ENCODE measurements around the gene FDX1. TPM values are rescaled to one million over a fixed set of nuclear protein-coding genes. Genes with fewer than 3 reads are reported as not detected.

FDX1 gene
- total RNA-seq, 1 donor from 2014 or later: 11.8 TPM

DNA sequence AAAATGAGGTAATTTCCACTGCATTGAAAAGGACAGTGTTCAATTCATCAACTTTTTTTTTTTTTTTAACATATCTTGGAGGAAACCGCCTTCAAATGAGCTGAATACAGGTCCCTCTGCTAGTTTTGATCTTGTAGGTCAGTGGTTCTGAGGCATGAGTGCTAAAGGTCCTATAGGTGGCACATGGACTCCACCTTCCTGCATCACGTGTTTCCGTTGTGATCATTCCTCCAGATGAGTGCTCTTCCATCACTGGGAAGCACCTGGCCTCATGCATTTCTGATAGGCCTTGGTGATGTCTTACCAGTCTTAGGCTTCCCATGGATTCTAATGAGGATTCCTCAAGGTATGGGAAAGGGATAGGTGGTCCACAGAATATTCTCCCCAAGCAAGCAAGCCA is 37.8 kb downstream of the FDX1 start:
- DNase-seq (ENCODE audit: low read depth): no peak

DNA sequence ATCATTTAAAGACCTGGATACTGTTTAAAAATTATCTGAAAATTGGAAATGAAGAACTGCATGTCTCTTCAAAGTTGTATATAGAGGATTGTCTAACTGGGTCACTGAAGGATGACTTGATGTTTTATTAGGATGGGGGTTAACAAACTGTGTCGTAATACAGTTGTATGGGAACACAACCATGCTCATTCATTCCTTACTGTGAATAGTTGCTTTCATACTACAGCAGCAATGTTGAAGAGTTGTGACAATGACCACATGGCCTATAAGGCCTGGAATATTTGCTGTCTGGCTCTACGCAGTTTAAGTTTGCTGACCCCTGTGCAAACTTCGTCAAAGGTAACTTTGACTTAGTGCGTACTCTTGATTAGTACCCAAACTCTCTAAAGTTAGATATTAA is 38.4 kb downstream of the FDX1 start:
- DNase-seq (ENCODE audit: low read depth): no peak

DNA sequence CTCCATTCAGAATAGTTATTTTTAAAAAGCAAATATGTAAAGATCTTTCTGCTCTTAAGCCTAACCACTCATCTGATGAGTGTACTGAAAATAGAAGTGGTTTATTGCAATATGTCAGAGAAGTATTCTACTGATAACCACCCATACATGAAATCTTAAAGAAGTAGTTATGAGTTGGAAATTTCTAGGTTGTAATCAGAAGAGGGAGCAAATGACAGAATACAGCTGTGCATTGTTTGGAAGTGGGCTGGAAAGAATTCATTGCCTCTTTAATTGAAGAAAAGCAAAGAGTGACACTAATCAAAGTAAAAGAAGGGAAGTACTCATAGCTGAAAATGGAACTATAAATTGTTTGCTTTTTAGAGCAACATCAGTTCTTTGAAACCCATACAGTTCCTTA is 39.4 kb downstream of the FDX1 start:
- DNase-seq (ENCODE audit: low read depth): no peak

DNA sequence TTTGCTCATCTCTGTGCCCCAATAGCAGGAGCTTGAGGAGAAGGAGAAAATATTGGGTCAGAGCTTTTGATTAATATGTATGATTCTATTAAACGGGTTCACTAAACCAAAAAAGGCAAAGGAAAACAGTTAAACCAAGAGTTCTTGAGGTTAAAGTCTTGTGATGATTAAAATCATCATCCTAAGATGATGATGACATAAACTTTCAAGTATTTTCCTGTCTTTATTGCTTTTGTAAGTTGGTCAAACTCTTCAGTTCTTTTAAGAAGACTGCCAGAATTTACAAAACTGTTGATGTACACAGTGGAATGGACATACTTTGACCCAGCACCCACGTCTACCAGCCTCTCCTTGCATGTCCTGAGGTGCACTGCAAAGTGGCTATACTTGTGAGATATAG is 41.0 kb downstream of the FDX1 start:
- no peak for DNase-seq (ENCODE audit: low read depth)

DNA sequence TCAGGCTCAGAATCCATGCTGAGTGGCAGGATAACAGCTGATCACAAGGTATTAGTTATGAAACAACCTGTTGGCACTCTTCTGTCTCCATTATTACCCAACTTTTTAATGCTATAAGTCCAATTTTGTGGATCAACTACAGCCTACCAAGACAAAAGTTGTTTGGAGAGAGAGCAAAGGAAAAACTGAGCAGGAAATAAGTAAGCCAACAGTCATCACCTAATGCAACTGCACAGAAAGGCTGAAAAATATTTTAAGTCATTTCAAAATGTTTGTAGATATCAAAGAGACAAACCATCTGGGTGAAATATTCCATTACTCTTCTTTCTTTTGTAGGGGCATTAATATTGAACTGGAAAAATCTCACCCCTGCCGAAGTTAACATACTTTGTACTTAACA is 41.6 kb downstream of the FDX1 start:
- no peak for DNase-seq (ENCODE audit: low read depth)

DNA sequence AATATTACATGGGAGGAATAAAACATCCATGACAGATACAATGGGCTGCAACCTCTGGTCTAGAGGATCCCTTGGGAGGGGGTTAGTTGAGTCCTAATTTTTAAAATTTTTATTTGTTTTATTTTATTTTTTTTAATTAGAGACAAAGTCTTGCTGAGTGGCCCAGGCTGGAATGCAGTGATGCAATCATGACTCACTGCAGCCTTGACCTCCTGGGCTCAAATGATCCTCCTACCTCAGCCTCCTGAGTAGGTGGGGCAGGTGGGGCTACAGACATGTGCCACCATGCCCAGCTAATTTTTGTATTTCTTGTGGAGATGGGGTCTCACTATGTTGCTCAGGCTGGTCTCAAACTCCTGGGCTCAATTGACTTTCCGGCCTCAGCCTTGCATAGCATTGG is 43.1 kb downstream of the FDX1 start:
- DNase-seq (ENCODE audit: low read depth): no peak

DNA sequence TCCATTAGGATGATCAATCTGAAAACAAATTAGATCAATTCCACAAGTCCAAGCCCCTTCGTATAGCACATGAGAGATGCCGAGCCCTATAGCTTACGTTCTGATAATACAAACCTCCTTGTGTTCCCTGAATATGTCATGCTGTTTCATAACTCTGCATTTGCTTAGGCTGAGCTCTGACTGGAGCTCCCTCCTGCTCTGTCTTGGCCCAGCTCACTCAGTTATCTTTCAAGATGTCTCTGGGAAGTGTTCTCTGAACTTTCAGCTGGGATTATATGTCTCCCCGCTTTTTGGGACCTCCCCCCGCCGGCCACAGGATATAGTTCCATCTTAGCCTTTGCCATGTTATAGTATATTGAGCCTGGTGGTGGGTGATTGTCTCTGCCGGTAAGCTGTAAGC is 44.0 kb downstream of the FDX1 start:
- DNase-seq (ENCODE audit: low read depth): no peak

DNA sequence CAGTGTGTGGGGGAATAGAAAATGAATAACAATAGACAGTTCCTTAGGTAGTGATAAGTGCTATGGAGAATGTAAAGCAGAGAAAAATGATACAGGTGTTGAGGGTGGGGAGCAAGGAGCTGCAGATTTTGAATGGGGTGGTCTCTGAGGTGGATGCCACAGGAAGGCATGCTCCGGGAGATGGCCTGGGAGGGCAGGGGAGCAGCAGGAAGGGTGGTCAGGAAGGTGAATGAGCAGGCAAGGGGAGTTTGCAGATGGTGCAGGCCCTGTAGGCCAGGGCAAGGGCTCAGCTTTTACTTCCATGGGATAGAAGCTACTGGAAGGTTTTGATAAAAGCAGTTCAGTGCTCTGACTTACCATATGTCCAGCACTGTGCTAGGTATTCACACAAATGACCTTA is 44.8 kb downstream of the FDX1 start:
- no peak for DNase-seq (ENCODE audit: low read depth)

DNA sequence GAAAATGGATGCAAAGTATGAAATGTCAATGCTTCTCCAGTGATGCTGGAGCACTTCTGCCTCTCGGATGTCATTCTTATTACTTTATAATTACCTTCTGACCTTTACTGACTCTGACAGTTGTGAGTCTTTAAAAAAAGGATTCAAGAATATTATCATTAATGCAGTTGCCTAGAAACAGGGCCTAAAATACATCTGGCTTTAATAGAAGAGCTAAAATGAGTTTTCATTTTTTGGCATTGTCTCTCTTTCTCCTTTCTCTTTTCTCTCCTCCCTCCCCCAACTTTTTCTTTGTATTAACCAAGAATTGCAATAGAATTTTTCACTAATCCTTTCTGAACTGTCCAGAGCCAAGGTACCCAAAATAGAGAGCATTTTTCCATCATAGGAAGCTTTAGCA is 45.9 kb downstream of the FDX1 start:
- no peak for DNase-seq (ENCODE audit: low read depth)

DNA sequence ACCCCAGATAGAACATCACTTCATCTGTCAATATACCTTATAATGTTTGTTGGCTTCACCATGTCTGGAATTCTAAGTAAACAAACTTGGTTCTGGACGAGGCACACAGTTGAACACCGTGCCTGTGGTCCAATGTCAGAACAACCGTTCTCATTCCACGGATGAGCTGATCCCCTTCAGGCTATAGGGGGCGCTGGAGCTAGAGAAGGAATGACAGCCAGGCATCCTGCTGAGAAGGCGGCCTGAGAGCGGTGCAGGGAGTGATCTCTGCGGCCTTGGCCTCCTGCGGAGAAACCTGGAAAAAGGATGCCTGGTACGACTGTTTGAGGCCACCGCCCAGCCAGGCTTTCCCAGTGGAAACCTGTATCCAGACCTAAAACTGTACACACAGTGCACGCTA is 48.7 kb downstream of the FDX1 start:
- DNase-seq (ENCODE audit: low read depth): no peak

DNA sequence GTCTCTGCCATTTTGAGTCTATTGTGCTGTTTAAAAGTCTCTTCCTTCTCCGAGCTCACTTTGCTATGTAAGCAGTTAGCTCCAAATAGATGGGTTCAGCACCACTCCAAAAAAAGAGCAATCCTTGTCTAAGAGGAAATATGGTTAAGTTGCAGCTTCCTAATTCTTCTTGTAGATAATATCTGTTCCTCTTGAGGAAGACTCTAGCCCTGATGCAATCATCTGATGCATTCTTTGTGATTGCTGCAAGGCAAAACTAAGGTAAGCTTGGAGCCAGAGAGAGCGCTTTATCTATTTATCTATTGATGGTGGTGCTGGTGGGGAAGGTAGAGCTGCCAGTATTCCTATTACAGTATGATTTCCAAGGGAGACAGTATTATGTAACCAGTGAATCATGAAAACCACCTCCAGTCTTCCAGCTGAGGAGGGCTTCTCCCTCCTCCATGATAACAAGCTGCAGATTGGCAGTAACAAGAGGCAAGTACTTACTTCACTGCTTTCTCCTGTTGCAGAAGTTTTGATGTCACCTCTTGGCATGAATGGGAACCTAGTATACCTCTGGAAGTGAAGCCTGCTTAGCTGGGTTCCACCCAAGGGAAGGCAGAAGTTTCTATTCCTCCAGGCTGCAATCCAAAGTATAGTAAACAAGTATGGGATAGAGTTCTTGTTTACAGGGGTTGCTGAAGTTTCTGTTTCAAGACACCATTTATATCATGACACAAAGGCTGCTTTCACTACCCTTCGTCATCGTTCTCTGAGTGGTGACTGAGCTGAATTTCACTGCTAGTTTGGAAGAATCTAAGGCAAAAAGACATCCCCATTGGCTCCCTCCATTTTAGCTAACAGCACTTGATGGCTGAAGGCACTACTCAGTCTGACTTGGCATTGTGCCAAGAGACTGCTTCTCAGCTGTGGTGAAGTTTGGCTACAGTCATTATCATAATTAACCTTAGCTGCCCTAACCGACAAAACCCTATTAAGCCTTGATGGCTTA is 49.7 kb downstream of the FDX1 start:
- DNase-seq (ENCODE audit: low read depth): peak; percentile 44

DNA sequence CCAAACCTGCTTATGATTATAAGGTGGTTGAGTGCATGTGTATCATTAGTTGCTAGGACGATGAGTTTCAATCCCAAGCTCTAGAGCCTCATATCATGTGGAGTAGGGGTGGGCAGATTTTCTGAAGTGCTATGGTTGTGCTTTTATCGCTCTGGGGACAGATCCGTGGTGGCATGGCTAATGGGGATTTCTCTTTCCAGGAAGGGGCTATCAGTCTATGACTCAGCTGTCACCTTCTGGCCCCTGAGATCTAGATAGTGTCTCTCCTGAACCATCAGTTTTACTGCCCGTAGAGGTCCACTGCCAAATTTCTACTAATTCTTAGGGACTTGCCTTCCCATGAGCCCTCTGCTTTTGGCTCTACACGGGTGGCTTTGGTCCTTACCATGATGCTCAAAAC is 51.8 kb downstream of the FDX1 start:
- no peak for DNase-seq (ENCODE audit: low read depth)

DNA sequence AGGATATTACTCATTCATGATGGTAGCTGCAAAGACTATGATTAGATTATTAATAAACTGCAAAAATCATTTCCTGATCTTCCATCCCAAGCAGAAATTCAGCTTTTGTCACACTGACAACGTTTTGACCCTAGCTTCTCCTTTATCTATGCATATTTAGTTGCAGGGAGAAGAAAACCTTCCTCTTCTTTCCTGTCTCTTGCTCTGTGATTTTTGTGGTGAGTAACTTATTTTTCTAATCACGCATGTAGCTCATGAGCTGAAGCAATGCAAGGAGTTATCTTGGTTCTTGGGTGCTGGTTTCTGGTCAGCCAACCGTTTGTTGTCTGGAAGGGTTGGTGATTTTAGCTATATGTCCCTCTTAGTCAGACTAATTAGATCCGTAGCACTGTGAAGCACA is 56.4 kb downstream of the FDX1 start:
- DNase-seq (ENCODE audit: low read depth): no peak

DNA sequence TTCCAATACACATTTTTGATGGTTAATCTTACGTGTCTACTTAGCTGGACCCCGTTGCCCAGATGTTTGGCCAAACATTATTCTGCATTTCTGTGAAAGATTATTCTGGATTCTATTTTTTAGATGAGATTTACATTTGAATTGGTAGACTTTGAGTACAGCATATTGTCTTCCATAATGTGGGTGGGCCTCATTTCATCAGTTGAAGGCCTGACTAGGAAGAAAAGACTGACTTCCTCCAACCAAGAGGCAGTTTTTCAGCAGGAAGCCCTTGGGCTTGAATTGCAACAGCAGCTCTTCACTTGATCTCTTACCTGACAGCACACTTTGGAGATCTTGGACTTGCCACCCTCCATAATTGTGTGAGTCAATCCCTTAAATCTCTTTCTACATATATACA is 58.7 kb downstream of the FDX1 start:
- no peak for DNase-seq (ENCODE audit: low read depth)

DNA sequence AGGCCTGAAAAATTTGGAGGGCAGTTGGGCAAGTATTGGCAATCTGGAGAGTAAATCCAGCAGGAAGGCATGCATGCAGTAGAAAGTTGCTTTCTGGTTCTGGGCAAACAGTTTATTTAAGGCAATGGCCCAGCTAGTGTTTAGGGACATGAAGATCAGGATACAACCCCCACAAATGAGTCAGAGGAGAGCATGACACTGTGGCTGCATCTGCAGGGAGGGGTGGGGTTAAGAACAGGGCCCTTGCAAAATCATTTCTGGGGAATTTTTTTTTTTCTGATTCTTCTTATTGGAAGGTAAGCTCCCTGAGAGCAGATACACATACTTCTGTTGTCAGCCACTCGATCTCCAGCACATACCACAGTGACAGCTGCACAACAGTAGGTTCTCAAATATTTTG is 61.1 kb downstream of the FDX1 start:
- DNase-seq (ENCODE audit: low read depth): peak; percentile 23

DNA sequence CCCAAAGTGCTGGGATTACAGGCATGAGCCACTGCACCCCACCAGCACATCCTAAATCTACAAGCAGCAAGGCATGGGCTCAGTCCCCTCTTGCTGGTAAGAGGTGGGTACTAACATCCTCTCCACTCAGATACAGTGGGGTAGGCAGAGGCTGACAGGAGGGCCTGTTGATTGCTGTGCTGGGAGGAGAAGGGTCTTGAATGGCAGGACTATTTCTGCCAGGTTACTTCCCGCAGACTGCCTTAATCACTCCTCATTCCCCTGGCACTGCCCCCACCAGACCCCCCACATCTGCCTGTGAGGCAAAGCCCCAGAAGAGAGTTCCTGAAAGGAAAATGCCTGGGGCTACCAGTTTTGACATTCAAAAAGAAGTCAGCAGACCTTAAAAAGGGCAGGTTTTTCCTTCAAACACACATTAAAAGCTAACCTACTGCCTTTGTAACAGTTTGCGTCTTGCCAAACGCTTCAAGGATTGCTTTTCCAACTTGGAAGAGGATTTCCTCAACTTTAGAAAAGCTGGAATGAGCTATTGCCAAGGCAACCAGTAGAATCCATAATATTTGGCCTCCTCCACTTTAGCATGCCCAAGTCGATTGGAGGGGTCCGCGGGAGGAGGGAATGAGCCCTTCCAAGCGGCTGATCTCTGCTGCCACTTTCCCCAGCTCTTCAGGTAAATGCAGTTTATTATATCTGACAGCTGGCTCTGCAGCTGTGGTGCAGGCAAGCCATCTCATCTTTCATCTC is 62.0 kb downstream of the FDX1 start:
- DNase-seq (ENCODE audit: low read depth): peak; percentile 38

DNA sequence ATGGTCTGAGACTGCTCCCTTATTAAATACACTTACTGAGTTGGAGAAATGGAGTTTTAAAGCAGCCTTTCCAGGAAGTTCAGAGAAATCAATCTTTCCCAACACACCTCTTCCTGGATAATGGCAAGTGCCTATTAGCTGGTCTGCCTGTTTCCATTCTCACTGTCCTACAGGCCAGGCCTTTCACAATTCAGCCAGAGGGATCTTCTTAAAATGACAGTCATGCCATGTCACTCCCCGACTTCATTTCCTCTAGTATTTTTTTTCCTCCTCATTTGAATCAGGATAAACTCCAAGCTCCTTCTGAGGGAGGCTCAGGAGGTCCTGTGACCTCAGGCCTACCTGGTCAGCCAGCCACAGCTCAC is 62.6 kb downstream of the FDX1 start:
- no peak for DNase-seq (ENCODE audit: low read depth)

DNA sequence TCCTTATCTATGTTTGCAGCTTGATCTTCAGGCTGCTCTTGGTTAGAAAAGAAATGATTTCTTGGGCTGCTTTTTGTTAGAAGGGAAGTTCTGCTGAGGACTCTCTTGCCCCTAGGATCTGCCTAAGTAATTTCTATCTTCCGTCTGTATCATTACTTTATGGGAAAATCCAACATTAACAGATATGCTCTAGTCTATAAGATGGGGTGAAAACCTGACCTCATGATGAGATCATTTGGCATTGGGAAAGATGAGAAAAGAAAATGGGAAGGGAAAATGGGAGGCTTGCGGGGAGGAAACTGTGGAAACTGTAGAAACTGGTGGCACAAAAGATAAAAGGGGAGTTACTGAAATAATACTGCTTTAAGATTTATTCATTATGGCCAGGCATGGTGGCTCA is 63.6 kb downstream of the FDX1 start:
- DNase-seq (ENCODE audit: low read depth): no peak

DNA sequence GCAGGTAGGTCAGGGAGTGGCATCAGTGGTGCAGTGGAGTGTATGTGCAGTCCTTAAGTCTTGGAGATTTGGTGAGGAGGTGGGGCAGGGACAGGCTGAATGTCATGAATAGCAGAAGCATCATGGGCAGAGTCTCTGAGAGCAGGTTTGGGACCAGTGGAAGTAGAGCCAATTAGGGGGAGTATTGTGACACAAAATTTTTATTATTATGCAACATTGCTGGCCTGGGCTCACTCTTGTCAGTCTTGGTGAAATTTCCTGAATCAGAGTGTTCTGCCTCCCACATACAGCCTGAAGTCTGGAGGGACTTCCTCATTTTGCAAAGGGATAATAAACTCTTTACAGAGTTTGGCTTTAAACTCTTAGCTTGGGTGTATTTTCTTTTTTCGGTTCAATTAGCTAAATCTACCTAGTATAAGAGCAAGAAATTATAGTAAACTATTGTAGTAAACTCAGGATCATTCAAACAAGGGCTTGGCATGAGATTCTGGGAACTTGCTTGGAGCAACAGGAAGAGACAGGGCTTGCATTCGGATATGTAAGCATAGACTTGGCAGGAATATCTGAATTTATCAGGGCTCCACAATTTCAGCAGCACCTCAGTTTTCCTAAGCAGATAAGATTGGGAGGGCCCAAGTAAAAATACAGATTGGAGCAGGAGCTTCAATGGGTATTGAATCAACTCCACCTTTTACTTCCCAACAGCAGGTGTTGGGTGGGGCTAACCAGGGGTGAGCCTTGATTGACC is 67.7 kb downstream of the FDX1 start:
- no peak for DNase-seq (ENCODE audit: low read depth)

DNA sequence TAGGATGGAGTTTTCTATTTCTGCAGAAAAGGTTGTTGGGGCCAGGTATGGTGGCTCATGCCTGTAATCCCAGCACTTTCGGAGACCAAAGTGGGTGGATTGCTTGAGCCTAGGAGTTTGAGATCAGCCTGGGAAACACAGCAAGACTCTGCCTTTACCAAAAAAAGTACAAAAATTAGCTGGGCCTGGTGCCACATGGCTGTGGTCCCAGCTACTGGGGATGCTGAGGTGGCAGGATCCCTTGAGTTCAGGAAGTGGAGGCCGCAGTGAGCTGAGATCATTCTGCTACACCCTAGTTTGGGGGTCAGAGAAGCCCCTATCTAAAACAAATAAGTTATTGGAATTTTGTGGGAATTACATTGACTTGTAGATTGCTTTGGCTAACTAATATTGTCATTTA is 71.7 kb downstream of the FDX1 start:
- no peak for DNase-seq (ENCODE audit: low read depth)

DNA sequence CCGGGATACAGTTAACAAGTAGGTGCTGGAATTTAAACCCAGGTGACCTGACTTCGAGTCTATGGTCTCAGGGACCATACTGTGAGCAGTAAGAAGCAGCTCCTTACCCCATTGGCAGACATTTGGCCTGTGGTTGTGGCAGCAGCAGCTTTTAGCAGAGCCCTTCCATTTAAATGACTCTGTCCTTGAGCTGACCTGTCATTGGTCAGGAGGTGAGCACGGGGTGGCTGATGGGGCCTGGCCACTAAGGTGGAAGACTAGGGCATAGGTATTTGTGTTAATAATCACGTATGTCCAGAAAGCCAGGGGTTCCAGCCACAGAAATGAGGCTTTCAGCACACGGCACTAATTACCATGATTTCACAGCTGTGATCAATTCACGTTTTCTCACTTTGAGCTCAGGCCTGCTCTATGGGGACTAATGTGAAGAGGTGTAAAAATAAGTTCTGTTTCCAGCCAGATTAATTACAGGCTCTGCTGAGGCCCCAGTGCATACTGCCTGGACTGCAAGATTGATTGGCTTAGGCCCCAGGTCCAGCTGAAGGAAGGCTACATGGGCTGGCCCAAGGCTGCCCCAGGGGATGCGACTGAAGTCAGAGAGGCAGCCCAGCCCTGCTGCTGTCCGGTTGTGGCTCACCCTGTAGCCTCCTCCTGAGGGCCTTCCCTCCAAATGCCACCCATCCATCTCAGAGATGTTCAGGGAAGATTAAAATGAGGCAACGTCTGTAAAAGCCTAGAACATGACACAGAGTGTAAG is 76.0 kb downstream of the FDX1 start:
- no peak for DNase-seq (ENCODE audit: low read depth)

Measured in myocyte (in vitro differentiated cells).